Activated CD4-positive, alpha-beta T cell treated with anti-CD3 and anti-CD28 coated beads for 1 hour (primary cell): Measurements from ENCODE around the gene INTS14.
"Not testable (repeated sequence)": the region's sequence is repeated elsewhere in the genome, so short reads cannot be mapped to it uniquely, and the experiment has no call there.

Experiments used
- DNase-seq: peaks from one replicate; pipeline ENCODE4 v3.0.0-alpha.2; 2020

INTS14 gene

DNA sequence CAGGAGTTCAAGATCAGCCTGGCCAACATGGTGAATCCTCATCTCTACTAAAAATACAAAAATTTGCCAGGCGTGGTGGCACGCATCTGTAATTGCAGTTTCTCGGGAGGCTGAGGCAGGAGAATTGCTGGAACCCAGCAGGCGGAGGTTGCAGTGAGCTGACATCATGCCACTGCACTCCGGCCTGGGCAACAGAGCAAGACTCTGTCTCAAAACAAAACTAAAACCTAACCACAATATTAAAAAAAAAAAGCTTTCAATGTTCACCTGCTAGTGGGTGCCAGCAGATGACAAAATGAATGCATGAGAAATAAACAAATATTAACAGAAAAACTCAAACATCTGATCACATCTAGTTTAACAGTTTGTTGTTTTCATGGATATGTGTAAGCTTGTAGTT lies 19.8 kb upstream of the INTS14 start:
- no peak for DNase-seq

GRCh38 chr15:65629548-65629947 lies 18.6 kb upstream of the INTS14 start:
- DNase-seq, result no peak

DNA sequence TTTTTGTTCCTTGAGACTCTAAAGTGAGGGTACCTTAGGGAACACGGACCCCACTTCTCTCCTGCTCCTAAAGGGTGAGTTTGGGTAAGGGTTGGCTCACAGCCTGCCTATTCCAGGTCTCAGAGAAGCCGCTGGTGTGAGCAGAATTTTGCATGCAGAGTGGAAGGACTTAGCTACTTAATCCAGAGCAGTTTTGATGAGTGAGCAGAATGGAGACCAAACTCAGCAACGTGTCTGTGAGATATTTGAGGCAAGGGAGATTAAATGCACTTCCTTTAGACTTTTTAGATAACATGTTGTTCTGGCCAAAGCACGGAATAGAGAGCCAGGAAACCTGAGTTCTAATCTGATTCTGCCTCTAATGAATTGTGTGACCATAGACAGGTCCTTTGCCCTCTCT lies 15.9 kb upstream of the INTS14 start:
- DNase-seq, result no peak

DNA sequence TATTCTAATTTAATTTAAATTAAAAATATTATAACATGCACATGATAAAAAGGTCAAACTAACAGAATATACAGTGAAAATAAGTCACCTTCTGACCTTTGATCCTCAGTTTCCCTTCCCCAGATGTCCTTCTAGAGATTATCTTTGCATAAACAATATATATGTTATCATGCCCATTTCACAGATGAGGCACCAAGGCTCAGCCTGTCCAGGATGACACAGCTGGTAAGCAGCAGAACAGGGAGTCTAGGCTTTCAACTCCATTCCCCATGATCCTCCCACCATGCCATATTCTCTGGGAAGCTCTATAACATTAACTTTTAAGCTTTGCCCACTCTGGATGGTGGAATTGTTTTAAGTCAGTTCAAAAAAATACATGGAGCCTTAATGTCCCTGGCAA lies 12.2 kb upstream of the INTS14 start:
- DNase-seq, result no peak

- DNase-seq, result no peak
Measured at GRCh38 chr15:65621638-65622037, 10.7 kb upstream of the INTS14 start, which contains the start of gene SLC24A1. TSS of gene SLC24A1 (plus strand) at chr15:65621938. CDS start at chr15:65624081, 2,143 bp downstream.

DNA sequence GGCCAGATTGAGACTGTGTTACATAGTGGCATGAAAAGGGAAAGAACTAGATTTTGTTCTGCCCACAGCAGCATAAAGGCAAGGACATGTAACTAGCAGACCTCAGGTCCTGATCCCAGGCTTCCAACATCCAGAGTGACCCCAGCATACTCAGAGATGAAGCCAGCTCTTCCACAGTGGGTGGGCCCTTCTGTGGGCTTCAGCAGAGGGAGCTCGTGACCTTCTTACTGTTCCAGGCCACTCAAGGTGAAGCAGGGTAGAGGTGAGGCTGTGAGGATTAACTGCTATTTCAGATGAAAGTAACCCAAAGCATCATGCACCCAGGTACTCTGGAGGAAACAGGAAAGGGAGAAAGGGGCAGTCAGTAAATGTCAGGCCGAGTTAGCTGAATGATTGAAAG lies 9.9 kb upstream of the INTS14 start:
- no peak for DNase-seq

GRCh38 chr15:65619626-65620290 lies 8.8 kb upstream of the INTS14 start:
- DNase-seq, result no peak

DNA sequence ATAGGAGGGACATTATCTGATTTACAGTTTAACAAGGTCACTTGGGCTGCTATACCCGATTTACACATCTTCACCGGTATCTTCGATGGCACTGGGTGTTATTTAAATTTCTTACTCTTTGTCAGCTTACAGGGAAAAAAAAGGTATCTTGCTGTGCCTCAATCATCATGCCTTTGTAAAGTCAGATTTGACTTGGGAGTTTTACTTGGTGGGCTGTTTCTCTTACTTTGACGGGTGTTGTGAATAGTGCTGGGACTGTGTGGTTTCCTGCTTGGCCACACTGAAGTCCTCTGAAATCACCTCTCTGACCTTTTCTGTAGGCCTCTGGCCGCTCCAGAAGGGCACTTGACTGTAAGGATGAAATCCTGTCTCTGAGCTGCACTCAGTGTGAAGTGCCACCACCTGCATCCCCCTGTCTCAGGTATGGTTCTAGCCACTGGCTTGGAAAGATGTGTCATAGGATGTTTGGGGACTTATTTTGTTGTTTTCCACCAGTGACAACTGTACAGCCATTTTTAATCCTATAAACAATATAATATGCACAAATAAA lies 7.7 kb upstream of the INTS14 start:
- DNase-seq, result no peak

GRCh38 chr15:65615887-65616286 lies 5.0 kb upstream of the INTS14 start:
- DNase-seq, result not testable (repeated sequence)

DNA sequence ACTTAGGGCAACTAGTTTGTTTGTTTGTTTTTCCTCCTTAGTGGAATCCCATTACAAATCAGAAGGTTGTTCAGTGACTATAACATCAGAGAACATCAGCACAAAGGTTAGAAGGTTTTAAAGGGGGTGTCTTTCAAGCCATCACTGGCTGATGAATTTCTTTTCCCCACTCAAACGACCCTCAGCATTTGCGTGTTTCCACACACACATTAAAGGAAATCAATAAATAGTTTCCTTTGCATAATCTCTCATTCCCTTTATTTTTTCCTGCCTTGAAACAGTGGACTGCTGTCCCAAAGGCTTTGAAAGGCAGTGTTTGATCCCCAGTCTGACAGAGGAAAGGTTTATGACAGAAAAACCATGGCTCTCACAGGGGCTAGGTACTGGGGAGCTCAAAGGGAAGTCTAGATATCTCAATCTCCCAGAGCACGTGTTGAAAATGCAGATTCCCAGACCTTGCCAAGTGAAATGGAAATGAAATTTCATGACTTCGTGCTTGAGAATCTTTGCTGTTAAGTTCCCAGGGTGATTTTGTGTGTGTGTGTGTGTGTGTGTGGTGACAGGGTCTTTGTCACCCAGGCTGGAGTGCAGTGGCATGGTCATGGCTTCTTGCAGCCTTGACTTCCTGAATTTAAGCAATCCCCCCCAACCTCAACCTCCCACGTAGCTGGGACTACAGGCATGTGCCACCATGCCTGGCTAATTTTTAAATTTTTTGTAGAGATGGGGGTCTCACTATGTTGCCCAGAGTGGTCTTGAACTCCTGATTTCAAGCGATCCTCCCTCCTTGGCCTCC lies 2.2 kb upstream of the INTS14 start:
- no peak for DNase-seq

- no peak for DNase-seq
Measured at GRCh38 chr15:65612616-65612946, 1.6 kb upstream of the INTS14 start.

GRCh38 chr15:65611888-65612615 lies 1.1 kb upstream of the INTS14 start:
- no peak for DNase-seq

- DNase-seq, result no peak
Measured at GRCh38 chr15:65603559-65603958, 7.4 kb downstream of the INTS14 start.

DNA sequence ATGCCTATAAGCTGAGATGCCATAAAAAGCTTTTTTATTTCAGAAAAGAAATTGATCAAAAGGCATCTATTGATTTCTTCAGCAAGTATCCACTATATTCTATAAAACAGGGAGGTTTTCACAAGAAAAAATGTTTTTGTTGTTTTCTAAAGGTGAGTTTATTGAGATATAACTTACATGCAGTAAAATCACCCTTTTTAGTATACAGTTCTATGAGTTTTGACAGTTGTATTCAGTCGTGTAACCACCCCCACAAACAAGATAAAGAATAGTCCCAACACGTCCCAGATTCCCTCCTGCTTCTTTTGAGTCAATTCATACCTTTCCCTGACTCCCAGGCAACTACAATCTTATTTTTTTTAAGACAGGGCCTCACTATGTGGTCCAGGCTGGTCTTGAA lies 7.8 kb downstream of the INTS14 start:
- no peak for DNase-seq

GRCh38 chr15:65599677-65600076 lies 11.3 kb downstream of the INTS14 start:
- DNase-seq, result no peak

- no peak for DNase-seq
Measured at GRCh38 chr15:65598468-65598867, 12.5 kb downstream of the INTS14 start.

- DNase-seq, result no peak
Measured at GRCh38 chr15:65595960-65596359, 15.0 kb downstream of the INTS14 start.

- no peak for DNase-seq
Measured at GRCh38 chr15:65587094-65587493, 23.8 kb downstream of the INTS14 start.

GRCh38 chr15:65584241-65584640 lies 26.7 kb downstream of the INTS14 start:
- DNase-seq, result no peak

DNA sequence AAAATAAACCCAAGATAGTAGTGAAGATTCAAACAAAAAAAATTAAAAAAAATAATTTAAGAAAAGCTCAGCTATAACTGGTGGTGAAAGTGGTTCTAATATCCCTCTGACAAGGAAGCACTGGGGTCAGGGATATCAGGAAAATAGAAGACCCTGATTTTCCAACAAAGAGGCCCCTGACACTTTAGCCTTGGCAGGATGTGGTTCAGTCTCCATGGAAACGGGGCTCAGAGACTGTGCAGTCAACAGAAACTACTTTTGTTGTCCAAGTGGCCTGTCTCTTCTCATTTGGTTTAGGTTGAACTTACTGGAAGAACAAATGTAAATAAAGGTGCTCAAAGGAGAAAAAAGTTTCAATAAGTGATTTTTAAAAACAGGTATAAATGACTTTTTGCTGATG lies 27.2 kb downstream of the INTS14 start:
- DNase-seq, result no peak

GRCh38 chr15:65580287-65580686 lies 30.6 kb downstream of the INTS14 start:
- DNase-seq, result no peak

DNA sequence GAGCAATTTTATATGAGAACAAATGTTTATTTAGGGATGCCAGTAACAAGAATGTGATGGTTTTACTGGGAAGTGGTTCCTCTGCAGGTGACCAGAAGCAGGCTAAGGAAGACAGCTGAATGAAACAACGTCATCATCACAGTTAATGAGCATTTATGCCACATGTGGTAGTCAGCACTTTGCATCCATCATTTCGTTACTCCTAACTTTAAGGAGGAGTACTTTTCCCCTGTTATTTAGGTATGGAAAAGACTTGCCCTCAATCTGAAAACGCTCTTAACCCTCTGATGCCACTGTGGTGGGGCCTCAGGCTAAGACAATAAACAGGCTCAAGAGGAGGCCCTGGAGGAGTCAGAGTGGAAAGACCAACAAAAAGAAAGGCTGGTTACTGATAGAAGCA lies 31.2 kb downstream of the INTS14 start:
- DNase-seq, result no peak

- no peak for DNase-seq
Measured at GRCh38 chr15:65578904-65579728, 31.8 kb downstream of the INTS14 start.
